Measurements from ENCODE around the gene BBS2. TPM values are rescaled to one million over a fixed set of nuclear protein-coding genes. Genes with fewer than 3 reads are reported as not detected.

The BBS2 gene
- 59.7 and 63.5 TPM in 2 replicates for total RNA-seq (2016; rRNA removed; fragmentation: Illumina TruSeq; extraction: Trizol)
- 11.6 and 13.5 TPM in 2 replicates for total RNA-seq (2016; cell fraction: cytosol; rRNA removed; fragmentation: Illumina TruSeq; extraction: Trizol; ENCODE audit: low read depth)
- total RNA-seq (2016; cell fraction: insoluble cytoplasmic fraction; rRNA removed; fragmentation: Illumina TruSeq; extraction: Trizol), result 58.4 and 59.3 TPM in 2 replicates
- total RNA-seq (2016; cell fraction: membrane; rRNA removed; fragmentation: Illumina TruSeq; extraction: Trizol), result 13.6 and 15.7 TPM in 2 replicates
- total RNA-seq (2016; cell fraction: nucleus; rRNA removed; fragmentation: Illumina TruSeq; extraction: Trizol), result 42.3 and 45.1 TPM in 2 replicates
- polyA plus RNA-seq (2011; rRNA removed), result 58.2 and 68.3 TPM in 2 replicates
- 25.1 and 27.0 TPM in 2 replicates for polyA plus RNA-seq (2011; cell fraction: cytosol; rRNA removed)
- 95.3 and 104 TPM in 2 replicates for polyA plus RNA-seq (2011; cell fraction: nucleus; rRNA removed)
- 30.0 and 44.8 TPM in 2 replicates for polyA plus RNA-seq (2012)
- 2.8 and 2.9 TPM in 2 replicates for polyA plus RNA-seq (2016; cell fraction: cytosol; fragmentation: Illumina TruSeq; extraction: Trizol; ENCODE audit: low read depth)
- 44.4 and 54.3 TPM in 2 replicates for polyA plus RNA-seq (2016; cell fraction: insoluble cytoplasmic fraction; fragmentation: Illumina TruSeq; extraction: Trizol; ENCODE audit: low read depth)
- 3.6 and 5.8 TPM in 2 replicates for polyA plus RNA-seq (2016; cell fraction: membrane; fragmentation: Illumina TruSeq; extraction: Trizol; ENCODE audit: low read depth)
- 51.0 and 65.6 TPM in 2 replicates for polyA plus RNA-seq (2016; cell fraction: nucleus; fragmentation: Illumina TruSeq; extraction: Trizol; ENCODE audit: insufficient read depth, low read depth)
- 43.0 and 46.6 TPM in 2 replicates for polyA minus RNA-seq (2011; rRNA and poly(A)+ RNA removed; ENCODE audit: low replicate concordance)
- 29.7 and 39.9 TPM in 2 replicates for polyA minus RNA-seq (2011; cell fraction: cytosol; rRNA and poly(A)+ RNA removed)
- polyA minus RNA-seq (2011; cell fraction: nucleus; rRNA and poly(A)+ RNA removed), result 56.1 and 67.9 TPM in 2 replicates
- percentile 58 among the genes with signal in this experiment for Bru-seq, nascent RNA
- percentile 56 among the genes with signal in this experiment for BruChase-seq, experiment 1, labeled RNA remaining after a 6-hour chase
- percentile 59 among the genes with signal in this experiment for BruChase-seq, experiment 2, labeled RNA remaining after a 2-hour chase
- long read RNA-seq, experiment 1, transcript BBS2-201 (17 exons, 2,963 nt), result major isoform, 26 of 39 reads
- long read RNA-seq, experiment 1, partial matches to known transcripts, result 7 of 39 reads
- long read RNA-seq, experiment 1, other reads (novel, unspliced or antisense), result 6 of 39 reads
- long read RNA-seq, experiment 2, partial matches to known transcripts, result 22 of 32 reads
- long read RNA-seq, experiment 2, other reads (novel, unspliced or antisense), result 10 of 32 reads

- no peaks in the 10 kb centered on the region for H3K36me3 ChIP-seq (replicated peaks in 1 of 2; ENCODE audit: control insufficient read depth in 1 of 2, insufficient read depth in 2 of 2, low read length in 2 of 2)
- no peaks in the 10 kb centered on the region for H3K79me2 ChIP-seq (ENCODE audit: insufficient read depth, low read length)
- in situ Hi-C loops (cut with HindIII; ENCODE audit: extremely low pct_ligation_motif_present, low pct_unique_long_range_greater_than_20kb) (loop anchor here (10.0 kb wide), 1 partner anchor 185 kb away; no protein-coding TSS in a partner anchor), intact Hi-C loops (cut with micrococcal nuclease; ENCODE audit: unreplicated experiment) (no loop called here)
- peak within 1 kb of the TSS; percentile 90 for H3K4me2 ChIP-seq (ENCODE audit: low read depth, low read length)
- ATAC-seq (peak; percentile 98), DNase-seq (ENCODE audit: low spot score) (peak; percentile 87), FAIRE-seq (no peak)
- ChIA-PET POLR2A (interaction anchor here (1.1 kb wide), 1 partner anchor 40 kb away, joined by 3 read pairs; no protein-coding TSS in a partner anchor), CTCF (ENCODE audit: low intra/inter-chr PET ratio, low total read pairs) (no interaction called here)
- 1% methylated on average over 35 of the region's 65 CpGs for WGBS (ENCODE audit: low lambda C conversion rate)
- H3K27ac ChIP-seq (ENCODE audit: extremely low read length, insufficient read depth, low read length), result peak within 1 kb of the TSS; percentile 46
- no peaks in the 10 kb centered on the region for H3K9me3 ChIP-seq (ENCODE audit: low read length)
- H3K27me3 ChIP-seq (ENCODE audit: control insufficient read depth in 1 of 2, insufficient read depth in 2 of 2, low read length in 2 of 2), result no peaks in the 10 kb centered on the region; a peak in 1 of 5 replicates
- peaks cover 32% of the 10 kb centered on the region for H3K4me1 ChIP-seq (ENCODE audit: insufficient read depth, low read length)
- H3K4me3 ChIP-seq (replicated peaks in 1 of 3; ENCODE audit: insufficient read depth in 1 of 3, low read depth in 2 of 3, low read length in 3 of 3), result peak within 1 kb of the TSS; percentile 71 to 95 (median 87)
- H3K9ac ChIP-seq (ENCODE audit: insufficient read depth, low read depth, low read length), result peak within 1 kb of the TSS; percentile 70
- peak within 1 kb of the TSS; percentile 74 for H2AFZ ChIP-seq (ENCODE audit: low read length)
- no TSS peak for BruUV-seq (replicated peaks)
- no peaks in the 10 kb centered on the region for H4K20me1 ChIP-seq (ENCODE audit: insufficient read depth, low read length)
- TF ChIP-seq ZNF710 (CRISPR knock-in tag; IDR thresholded peaks at IDR 0.05; ENCODE audit: borderline replicate concordance) (no peak; the same call in 1 of the 2 replicates), RARA (CRISPR knock-in tag; IDR thresholded peaks at IDR 0.05) (0 out of 2 replicates have a peak, but pooled peaks have one; percentile 21), ZNF142 (CRISPR knock-in tag; IDR thresholded peaks at IDR 0.05) (peak; percentile 76), ZNF569 (CRISPR knock-in tag; IDR thresholded peaks at IDR 0.05; ENCODE audit: borderline replicate concordance) (no peak), TSC22D2 (CRISPR knock-in tag; IDR thresholded peaks at IDR 0.05; ENCODE audit: borderline replicate concordance) (0 out of 2 replicates have a peak, but pooled peaks have one; percentile 22), ZNF879 (CRISPR knock-in tag; IDR thresholded peaks at IDR 0.05) (no peak)
These were observed at the start of gene BBS2 for GRCh38 chr16:56519459-56520250. Gene BBS2, minus strand, starts transcription at chr16:56520024. Its CDS starts 162 bp downstream, at chr16:56519862.

All from HepG2 (cell line).